Measurements from ENCODE around the gene TIMM13.
A peak's percentile ranks its signal among the peaks of the same experiment; 100 is the strongest.
"Not testable (repeated sequence)": the region's sequence is repeated elsewhere in the genome, so short reads cannot be mapped to it uniquely, and the experiment has no call there.

The TIMM13 gene

DNA sequence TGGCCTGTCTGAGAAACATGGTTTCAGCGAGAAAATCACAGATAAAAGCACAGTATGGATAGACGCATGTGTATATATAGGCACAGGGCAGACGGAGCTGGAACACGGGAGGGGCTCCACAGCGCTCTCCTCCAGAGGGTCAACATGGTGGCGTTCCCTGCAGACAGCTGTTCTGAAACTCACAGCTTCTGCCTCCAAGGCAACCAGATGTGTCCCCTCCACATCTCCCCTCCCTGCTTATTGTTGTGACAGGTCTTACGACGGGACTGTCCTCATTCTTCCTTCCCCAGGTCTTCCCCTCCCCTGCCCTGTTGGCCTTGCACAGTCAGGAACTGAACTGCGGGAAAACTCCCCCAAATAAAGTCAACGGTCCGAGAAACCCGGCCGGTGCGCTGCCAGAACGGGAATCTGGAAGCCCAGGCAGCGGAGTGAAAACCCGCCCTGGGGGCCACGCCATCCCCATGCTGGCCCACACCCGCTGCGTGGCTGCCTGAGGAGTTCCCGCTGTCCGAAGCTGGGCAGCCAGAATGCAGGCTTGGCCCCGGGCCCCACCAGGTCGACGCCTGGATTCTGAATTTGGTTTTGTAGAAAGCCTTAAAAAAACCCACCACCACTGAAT lies 2.6 kb upstream of the TIMM13 start:
- no peak for DNase-seq

DNA sequence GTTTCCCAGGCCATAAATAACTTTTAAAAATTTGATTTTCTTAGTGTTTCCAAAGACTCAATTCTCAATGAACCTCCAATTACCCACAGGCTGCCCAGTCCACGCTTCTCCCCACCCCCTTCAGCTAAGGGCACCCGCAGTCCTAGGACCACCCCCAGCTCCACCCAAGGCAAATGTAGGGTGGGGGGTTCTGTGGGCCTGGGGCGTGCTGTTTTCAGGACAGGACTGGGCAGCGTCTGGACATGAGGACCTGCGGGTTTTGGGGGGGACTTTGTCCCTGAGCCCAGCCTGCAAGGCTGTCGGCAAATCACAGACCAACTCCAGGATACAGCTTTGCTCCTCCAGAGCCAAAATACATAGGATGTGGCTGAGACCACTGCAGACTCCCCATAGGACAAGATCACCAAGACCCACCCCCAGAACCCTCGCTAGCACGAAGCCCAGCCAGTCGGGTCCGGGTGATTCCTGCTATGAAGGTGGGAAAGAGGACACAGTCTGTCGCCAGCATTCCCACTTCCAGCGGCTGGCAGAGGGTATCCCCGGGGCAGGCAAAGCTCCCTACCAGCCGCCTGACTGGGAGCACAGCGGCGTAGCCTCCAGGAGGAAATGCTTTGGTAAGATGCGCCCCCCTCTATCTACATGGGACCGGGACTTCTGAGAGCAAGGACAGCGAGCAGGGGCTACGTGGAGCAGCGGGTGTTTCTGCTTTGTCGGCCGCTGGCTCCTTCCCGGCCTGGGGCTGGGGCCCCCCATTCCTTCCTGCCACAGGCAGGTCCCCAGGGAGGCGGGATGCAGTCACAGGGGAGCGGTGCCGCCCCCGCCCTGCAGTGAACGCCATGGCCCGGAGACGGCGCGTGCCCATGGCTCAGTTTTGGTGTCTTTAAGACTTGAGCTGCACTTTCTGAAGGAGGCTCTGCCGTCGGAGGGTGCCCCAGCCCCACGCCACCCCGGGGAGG lies 1.6 kb upstream of the TIMM13 start:
- no peak for DNase-seq

DNA sequence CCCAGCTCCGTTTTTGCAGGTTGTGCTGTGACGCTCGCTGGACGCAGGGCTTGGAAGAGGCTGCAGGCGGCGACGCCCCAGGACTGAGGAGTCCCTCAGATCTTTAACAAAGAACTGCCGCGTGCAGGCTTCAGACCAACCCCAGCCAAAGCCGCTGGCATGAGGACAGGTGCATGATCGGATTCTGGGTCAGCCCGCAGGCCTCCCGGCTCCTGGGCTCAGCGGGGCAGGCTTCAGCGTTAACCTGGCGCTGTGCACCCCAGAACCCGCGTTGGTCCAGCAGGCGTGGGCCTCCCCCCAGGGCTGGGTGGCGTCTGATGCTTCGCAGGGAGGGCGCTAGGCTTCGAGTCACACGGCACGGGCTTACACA lies 920 bp upstream of the TIMM13 start:
- DNase-seq = no peak

DNA sequence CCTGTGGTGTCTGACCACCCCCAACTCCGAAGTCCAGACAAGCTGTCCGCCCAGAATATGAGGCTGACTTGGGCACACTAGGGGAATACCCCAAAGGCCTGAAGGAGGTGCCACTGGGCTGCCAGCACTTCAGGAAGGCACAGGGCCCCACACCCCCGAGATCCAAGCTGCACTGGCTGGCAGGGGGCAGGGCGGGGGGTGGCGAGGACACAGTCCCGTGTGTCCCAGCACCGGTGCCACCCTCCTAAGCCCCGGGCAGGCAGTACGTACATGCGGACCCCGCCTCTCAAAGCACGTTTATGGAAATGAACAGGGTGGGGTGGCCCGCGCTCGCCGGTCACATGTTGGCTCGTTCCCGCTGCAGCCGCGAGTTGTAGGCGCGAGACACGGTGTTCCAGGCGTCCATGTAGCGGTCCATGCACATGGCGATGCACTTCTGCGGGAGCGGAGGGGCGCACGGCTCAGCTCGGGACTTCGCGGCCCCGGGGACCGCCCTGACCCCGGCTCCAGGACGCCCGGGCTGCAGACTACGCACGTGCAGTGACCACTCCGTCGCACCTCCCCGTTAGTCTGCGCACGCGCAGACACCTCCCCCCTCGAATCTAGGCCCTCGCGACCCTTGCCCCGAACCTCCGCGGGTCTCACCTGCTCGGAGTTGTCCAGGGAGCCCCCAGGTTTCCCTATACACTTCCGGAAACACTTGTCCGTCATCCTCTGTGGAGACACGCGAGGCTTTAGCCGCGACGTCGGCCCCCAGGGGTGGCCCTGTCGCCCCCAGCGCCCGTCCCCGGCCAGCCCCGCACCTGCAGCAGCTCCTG lies 566 bp downstream of the TIMM13 start:
- DNase-seq = peak; percentile 54

DNA sequence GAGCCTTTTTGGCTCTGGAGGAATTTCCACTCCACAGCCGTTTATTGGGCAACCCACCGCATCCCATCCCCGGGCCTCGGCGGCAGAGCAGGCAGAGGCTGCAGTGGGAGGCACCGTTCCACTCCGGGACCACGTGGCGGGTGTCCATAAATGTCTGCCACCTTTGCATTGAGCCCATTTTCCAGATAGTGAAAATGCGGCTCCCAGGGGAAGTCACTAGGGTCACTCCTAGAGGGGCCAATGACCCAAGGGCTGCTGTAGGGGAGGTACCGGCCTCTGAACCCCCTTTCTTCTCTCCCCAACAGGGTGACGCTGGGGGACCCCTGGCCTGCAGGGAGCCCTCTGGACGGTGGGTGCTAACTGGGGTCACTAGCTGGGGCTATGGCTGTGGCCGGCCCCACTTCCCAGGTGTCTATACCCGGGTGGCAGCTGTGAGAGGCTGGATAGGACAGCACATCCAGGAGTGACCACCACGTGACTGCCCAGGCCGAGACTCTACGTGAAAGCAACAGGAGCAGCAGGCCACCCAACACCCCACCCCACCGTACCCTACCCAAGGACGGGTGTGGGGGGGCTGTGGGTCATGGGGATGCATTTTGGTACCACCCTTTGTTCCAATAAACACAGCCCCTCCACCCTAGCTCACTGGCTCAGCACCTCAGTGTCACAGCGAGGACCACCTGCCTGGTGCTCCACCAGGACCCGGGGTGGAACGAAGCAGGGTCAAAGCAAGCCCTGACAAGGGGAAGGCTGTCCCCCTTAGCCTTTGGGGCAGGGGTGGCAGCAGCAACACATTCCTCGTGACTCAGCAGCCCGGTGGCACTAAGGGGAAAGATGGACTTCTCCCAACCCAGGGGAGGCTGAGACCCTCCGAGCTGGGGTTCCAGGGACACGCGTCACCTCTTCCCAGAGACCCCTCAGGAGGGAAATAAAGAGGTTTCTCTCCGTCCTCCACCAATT lies 1.5 kb downstream of the TIMM13 start:
- no peak for DNase-seq

DNA sequence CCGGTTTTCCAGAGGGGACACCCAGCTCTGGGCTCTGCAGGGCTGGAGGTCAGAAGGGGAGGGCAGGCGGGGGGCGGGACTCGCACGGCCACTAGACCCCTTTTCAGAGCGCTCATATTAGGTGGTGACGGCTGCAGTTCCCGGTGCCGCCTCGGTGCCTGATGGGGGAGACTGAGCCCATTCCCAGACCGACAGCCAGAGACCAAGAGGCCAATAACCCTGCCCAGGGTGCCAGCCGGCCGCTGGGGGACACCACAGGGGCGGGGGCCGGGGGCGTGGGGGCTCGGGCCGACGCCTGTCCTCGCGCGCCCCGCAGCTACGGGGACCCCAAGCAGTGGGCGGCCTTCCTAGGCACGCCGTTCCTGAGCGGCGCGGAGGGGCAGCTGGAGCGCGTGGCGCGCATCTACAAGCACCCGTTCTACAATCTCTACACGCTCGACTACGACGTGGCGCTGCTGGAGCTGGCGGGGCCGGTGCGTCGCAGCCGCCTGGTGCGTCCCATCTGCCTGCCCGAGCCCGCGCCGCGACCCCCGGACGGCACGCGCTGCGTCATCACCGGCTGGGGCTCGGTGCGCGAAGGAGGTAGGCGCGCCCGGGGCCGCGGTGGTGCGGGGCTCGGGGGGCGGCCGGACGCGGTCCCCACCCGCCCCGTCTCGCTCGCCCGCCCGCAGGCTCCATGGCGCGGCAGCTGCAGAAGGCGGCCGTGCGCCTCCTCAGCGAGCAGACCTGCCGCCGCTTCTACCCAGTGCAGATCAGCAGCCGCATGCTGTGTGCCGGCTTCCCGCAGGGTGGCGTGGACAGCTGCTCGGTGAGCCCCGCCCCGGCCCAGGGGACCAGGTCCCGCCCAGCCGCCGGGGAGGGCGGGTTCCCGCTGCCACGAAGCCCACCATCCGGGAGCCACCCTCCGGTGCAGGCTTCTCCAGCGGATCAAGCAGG lies 2.4 kb downstream of the TIMM13 start:
- DNase-seq = no peak

DNA sequence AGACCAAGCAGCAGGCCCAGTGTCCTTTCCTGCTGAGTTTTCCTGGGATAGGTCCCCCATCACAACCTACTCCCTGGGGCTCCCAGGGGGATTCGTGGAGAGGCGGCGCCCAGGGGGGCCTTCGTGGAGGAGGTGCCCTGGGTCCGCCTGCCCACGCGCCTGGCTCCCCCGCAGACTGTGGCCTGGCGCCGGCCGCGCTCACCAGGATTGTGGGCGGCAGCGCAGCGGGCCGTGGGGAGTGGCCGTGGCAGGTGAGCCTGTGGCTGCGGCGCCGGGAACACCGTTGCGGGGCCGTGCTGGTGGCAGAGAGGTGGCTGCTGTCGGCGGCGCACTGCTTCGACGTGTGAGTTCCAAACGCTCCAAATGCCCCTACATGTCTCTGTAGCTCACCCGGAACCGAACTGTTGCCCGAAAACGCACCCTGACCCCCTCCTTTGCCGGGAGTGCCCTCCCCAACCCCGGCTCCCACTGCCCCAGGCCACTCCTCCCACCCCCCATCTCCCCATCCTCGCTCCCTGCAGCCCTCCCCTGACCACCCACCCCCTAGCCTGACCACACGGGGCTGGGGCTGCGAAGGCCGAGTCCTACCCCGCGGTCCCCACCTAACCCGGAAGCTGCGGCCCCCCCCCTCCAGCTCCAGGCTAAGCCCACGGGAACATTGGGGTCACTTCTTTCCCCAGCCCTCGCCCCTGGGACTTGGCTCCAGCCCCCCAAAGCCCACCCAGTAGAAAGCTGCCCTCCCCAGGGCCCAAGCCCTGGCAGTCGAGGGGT lies 3.3 kb downstream of the TIMM13 start:
- no peak for DNase-seq

DNA sequence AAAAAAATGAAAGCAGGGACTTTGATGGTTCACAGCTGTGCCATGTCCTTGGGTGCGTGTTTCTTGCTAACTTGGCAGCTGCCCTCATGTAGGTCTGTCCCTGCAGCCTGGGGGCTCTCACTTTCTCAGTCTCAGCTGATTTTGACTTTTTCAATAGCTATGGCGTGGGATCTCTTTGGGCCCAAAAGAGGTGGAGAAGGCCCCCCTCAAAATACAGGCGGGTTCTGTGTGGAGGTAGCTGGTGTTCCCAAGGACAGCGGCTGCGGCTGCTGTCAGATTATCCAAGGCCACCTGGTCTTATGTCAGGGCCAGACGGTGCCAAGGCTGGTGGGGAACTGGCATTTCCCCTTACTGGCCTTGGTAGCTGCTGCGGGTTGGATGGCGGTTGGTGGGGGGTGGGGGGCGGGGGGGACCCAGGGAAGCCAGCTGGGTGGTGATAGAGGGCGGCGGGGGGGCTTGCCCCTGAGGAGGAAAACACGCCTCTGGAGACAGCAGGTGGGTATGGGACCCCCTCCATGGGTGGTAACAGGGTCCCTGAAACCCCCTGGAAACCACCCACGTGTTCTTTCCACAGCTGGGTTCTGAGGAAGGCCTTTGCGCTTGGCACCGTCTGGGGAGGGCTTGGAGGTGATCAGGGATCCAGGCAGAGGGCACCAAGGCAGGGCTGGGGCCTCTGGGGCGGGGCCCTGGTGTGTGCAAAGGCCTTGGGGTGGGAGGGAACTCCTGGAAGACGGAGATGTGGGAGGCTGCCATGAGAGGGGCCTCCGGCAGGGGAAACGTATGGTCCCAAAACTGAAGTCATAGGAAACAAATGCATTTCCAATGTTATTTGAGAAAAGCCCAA lies 4.1 kb downstream of the TIMM13 start:
- DNase-seq = no peak

DNA sequence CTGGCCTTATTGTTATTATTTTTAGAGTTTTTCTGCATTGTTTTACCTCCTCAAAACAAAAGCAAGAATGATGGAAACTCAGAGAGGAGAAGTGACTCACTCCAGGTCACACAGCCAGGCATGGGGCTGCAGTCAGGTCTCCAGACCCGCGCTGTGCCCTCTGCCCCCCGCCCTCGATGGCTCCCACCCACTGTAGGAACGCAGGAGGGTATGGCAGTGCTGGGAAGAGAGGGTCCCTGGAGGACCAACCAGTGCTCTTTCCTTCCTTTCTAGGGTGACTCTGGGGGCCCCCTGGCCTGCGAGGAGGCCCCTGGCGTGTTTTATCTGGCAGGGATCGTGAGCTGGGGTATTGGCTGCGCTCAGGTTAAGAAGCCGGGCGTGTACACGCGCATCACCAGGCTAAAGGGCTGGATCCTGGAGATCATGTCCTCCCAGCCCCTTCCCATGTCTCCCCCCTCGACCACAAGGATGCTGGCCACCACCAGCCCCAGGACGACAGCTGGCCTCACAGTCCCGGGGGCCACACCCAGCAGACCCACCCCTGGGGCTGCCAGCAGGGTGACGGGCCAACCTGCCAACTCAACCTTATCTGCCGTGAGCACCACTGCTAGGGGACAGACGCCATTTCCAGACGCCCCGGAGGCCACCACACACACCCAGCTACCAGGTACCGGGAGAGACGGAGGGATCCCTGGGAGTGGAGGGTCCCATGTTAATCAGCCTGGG lies 5.6 kb downstream of the TIMM13 start:
- no peak for DNase-seq

DNA sequence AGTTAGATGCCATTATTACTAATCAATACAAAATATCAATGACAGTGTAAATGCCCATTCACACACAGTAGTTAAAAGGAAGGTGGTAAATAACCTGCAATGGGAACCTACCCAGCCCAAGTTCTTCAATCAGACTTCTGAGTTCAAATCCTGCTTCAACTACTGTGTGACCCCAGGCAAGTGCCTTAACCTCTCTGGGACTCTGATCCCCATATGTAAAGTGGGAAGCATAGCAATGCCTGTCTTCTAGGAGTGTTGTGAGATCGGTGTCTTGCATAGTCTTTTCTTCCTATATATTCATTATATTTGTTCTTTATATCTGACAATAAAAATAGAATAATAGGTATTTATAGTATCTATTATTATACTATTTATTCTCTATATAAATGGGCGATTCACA lies 6.9 kb downstream of the TIMM13 start:
- DNase-seq = no peak

DNA sequence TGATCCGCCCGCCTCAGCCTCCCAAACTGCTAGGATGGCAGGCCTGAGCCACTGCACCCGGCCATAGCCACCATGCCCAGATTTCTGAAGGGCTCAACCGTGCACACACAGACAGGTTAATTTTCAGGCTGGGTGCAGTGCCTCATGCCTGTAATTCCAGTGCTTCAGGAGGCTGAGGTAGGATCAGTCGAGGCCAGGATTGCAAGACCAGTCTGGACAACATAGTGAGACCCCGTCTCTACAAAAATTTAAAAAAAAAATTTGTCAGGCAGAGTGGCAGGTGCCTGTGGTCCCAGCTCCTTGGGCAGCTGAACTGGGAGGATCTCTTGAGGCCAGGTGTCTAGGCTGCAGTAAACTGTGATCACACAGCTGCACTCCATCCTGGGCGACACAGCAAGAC lies 7.6 kb downstream of the TIMM13 start:
- no peak for DNase-seq

DNA sequence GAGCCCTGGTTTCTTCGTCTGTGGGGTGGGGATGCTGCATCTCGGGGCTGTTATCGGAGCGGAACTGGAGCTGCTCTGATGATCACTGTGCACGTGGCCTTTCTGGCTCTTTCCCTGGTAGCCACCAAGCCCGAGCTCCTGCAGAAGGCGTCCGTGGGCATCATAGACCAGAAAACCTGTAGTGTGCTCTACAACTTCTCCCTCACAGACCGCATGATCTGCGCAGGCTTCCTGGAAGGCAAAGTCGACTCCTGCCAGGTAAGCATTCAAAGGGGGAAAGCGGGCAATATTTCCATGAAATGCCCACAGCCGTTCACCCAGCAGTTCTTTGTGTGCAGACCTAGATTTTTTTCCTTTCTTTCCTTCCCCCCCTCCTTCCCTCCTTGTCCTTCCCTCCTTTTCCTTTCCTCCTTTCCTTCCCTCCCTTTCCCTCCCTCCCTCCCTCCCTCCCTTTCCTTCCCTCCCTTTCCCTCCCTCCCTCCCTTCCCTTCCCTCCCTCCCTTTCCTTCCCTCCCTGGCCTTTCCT lies 9.4 kb downstream of the TIMM13 start:
- DNase-seq = no peak

DNA sequence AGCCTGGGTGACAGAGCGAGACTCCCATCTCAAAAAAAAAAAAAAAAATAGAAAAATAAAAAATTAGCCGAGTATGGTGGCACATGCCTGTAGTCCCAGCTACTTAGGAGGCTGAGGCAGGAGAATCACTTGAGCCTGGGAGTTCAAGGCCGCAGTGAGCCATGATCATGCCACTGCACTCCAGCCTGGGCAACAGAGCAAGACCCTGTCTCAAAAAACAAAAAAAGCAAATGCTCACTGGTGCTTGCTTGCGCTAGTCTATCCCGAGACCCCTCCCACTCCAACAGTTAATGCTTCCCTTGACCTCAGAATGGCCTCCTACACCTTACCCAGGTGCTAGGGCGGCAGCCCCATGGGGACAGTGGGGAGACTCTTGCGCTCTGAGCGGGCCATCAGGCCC lies 9.9 kb downstream of the TIMM13 start:
- not testable (repeated sequence) for DNase-seq

DNA sequence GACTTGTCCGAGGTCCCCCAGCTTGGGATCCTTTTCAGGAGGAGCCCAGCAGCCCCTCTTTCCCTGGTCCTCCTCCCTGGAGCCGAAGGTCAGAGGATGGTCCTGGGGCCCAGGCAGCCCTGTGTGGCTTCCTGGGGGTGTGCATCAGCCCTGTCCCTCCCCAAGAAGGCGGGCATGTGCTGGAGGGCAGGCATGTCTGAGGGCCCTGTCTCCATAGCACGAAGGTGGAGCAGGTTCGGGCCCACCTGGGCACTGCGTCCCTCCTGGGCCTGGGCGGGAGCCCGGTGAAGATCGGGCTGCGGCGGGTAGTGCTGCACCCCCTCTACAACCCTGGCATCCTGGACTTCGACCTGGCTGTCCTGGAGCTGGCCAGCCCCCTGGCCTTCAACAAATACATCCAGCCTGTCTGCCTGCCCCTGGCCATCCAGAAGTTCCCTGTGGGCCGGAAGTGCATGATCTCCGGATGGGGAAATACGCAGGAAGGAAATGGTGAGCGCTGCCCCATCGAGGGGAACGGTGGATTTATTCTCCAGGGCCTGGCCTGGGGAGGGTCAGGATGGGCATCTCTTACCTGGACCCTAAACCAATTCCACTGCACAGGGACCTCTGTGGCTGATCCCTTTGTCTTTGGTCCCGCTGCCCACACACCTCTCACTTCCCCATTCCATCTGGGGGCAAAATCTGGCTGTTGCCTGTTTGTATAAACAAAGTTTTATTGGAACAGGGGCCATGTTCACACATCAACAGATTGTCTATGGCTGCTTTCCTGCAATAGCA lies 10.9 kb downstream of the TIMM13 start:
- no peak for DNase-seq

DNA sequence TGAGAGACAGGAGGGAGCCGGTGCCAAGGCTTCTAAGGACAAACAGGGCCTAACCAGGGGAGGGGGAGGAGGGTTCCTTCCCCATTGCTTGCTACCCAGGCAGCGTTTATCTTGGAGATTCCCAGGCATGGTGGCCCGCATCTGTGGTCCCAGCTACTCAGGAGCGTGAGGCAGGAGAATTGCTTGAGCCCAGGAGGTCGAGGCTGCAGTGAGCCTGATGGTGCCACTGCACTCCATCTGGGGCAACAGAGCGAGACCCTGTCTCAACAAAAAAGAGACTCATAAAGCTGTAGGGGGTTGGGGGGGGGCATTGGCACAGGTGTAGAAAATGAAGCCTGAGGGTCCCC lies 11.4 kb downstream of the TIMM13 start:
- DNase-seq = no peak

DNA sequence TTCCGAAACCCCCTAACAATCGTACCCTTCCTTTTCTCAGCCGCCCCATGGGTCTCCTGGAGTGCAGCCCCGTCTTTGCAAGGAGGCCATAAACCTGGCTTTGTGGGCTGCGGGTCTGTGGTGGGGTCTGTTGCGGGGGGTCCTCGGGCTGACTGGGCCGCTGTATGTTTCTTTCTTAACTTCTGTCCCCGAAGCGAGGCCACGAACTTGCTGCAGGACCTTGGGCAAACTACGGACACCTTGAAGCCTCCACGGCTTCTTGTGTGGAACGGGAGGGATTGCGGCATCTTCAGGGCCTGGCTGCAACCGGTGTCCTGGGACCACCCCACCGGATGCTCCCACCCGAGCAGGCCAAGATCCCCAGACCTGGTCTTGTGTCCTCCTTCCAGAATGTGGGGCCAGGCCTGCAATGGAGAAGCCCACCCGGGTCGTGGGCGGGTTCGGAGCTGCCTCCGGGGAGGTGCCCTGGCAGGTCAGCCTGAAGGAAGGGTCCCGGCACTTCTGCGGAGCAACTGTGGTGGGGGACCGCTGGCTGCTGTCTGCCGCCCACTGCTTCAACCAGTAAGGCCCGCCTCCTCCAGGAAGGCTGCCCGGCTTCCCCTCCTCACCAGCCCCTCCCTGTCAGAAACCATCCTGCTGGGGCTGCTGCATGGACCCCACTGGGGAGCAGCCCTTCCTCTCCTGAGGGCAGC lies 12.0 kb downstream of the TIMM13 start:
- DNase-seq = no peak

DNA sequence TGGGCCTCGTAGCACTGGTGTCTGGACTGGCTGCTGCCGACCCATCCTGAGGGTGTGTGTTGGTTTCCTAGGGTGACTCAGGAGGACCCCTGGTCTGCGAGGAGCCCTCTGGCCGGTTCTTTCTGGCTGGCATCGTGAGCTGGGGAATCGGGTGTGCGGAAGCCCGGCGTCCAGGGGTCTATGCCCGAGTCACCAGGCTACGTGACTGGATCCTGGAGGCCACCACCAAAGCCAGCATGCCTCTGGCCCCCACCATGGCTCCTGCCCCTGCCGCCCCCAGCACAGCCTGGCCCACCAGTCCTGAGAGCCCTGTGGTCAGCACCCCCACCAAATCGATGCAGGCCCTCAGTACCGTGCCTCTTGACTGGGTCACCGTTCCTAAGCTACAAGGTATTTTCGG lies 13.8 kb downstream of the TIMM13 start:
- no peak for DNase-seq

Measured in activated CD4-positive, CD25-positive, alpha-beta regulatory T cell treated with anti-CD3 and anti-CD28 coated beads, Interleukin-2, amount 50 U/mL, for 72 hours (primary cell).